CD4-positive, alpha-beta T cell treated with Interferon gamma for 1 hour (primary cell): ENCODE measurements around the gene ATF5.
A peak's percentile ranks its signal among the peaks of the same experiment; 100 is the strongest.
"Not testable (repeated sequence)": the region's sequence is repeated elsewhere in the genome, so short reads cannot be mapped to it uniquely, and the experiment has no call there.

Experiments used
- DNase-seq: peaks from one replicate; pipeline ENCODE4 v3.0.0-alpha.2; 2020

ATF5 gene

GRCh38 chr19:49923055-49924003 is 5.7 kb upstream of the ATF5 start:
- no peak for DNase-seq

GRCh38 chr19:49924004-49924880 is 4.8 kb upstream of the ATF5 start:
- no peak for DNase-seq

GRCh38 chr19:49924881-49925210 is 4.2 kb upstream of the ATF5 start:
- DNase-seq: not testable (repeated sequence)

- no peak for DNase-seq
Measured at GRCh38 chr19:49925486-49925885, 3.5 kb upstream of the ATF5 start.

GRCh38 chr19:49926515-49926914 is 2.5 kb upstream of the ATF5 start:
- DNase-seq: no peak

- no peak for DNase-seq
Measured at GRCh38 chr19:49927526-49928264, 1.3 kb upstream of the ATF5 start.

GRCh38 chr19:49929611-49930482 is 842 bp downstream of the ATF5 start:
- peak; percentile 97 for DNase-seq

- peak; percentile 32 for DNase-seq
Measured at GRCh38 chr19:49930483-49931011, 1.5 kb downstream of the ATF5 start.

- no peak for DNase-seq
Measured at GRCh38 chr19:49931293-49932040, 2.5 kb downstream of the ATF5 start.

- no peak for DNase-seq
Measured at GRCh38 chr19:49932041-49932451, 3.0 kb downstream of the ATF5 start.

GRCh38 chr19:49932731-49933131 is 3.7 kb downstream of the ATF5 start:
- DNase-seq: peak; percentile 52

- no peak for DNase-seq
Measured at GRCh38 chr19:49933643-49934042, 4.6 kb downstream of the ATF5 start.

GRCh38 chr19:49936549-49936948 is 7.5 kb downstream of the ATF5 start:
- DNase-seq: no peak

GRCh38 chr19:49937750-49938381 is 8.9 kb downstream of the ATF5 start:
- DNase-seq: peak; percentile 65

GRCh38 chr19:49938662-49939061 is 9.7 kb downstream of the ATF5 start:
- DNase-seq: no peak

GRCh38 chr19:49939721-49940481 is 10.9 kb downstream of the ATF5 start:
- no peak for DNase-seq

- DNase-seq: no peak
Measured at GRCh38 chr19:49940482-49940791, 11.4 kb downstream of the ATF5 start.

- not testable (repeated sequence) for DNase-seq
Measured at GRCh38 chr19:49944567-49944966, 15.6 kb downstream of the ATF5 start.

GRCh38 chr19:49946415-49946814 is 17.4 kb downstream of the ATF5 start:
- DNase-seq: no peak
